B cell (primary cell): ENCODE results near the gene KCNC4. TPM values are rescaled to one million over a fixed set of nuclear protein-coding genes. Genes with fewer than 3 reads are reported as not detected.

Experiments used
- ATAC-seq: fragments of 200-7000 bp; cut with Tn5 transposase; one replicate; pipeline ENCODE4 v1.10.0; 2021; ENCODE audit warnings: low read depth, mild to moderate bottlenecking, moderate number of reproducible peaks, moderate library complexity
- CTCF ChIA-PET: fragments of 350-600 bp; sonication (Branson Sonifier 250); formaldehyde crosslinking; loops from one replicate; lab custom pipeline; 2021; ENCODE audit warnings: antibody characterized with exemption, inconsistent platforms; lab: Charles Lee
- POLR2A ChIA-PET: fragments of 350-600 bp; sonication (Branson Sonifier 250); formaldehyde crosslinking; loops from one replicate; lab custom pipeline; 2021; ENCODE audit warnings: antibody characterized with exemption; lab: Charles Lee
- DNase-seq: peaks from one replicate; pipeline ENCODE4 v3.0.0; 2013
- H2AFZ ChIP-seq: 2 replicates; pipeline ENCODE4 v1.6.1; 2012; ENCODE audit warnings: mild to moderate bottlenecking, low read depth, low read length; ENCODE audit not compliant: insufficient read depth, poor library complexity, severe bottlenecking
- H3K27ac ChIP-seq, 2 donors: 1 replicate in 1 of 2; 2 replicates in 1 of 2; pipeline ENCODE4 v1.5.1; 2012 to 2013; ENCODE audit warnings: low read length in 2 of 2, mild to moderate bottlenecking in 2 of 2, moderate library complexity in 1 of 2
- H3K27me3 ChIP-seq, 4 experiments: fragments of 200-600 bp in 1 of 4; sonication (generic) in 1 of 4; replicated peaks in 1 of 4; 1 replicate in 2 of 4; 2 replicates in 2 of 4; pipeline versions ENCODE4 v1.6.1 to v1.7.0; 2013 to 2016; ENCODE audit warnings: low read length in 3 of 4, mild to moderate bottlenecking in 2 of 4, mixed read lengths in 1 of 4, moderate library complexity in 1 of 4; ENCODE audit not compliant: insufficient read depth in 4 of 4, control insufficient read depth in 3 of 4; ENCODE audit errors: control extremely low read depth in 1 of 4
- H3K36me3 ChIP-seq, 2 experiments: replicated peaks in 1 of 2; 1 replicate in 1 of 2; 2 replicates in 1 of 2; pipeline versions ENCODE4 v1.6.1 to v1.7.1; 2013; ENCODE audit warnings: low read length in 1 of 2; ENCODE audit not compliant: insufficient read depth in 2 of 2, control insufficient read depth in 1 of 2; ENCODE audit errors: control extremely low read depth in 1 of 2, extremely low read depth in 1 of 2
- H3K4me1 ChIP-seq, 2 donors: fragments of 200-600 bp in 1 of 2; sonication (generic) in 1 of 2; 1 replicate in 1 of 2; 2 replicates in 1 of 2; pipeline versions ENCODE4 v1.5.1 to v1.6.1; 2013 to 2017; ENCODE audit warnings: low read length in 2 of 2; ENCODE audit not compliant: control insufficient read depth in 2 of 2, insufficient read depth in 2 of 2
- H3K4me2 ChIP-seq: replicated peaks from 2 replicates; pipeline ENCODE3; 2012; ENCODE audit warnings: mild to moderate bottlenecking, low read depth, low read length; ENCODE audit not compliant: poor library complexity, severe bottlenecking
- H3K4me3 ChIP-seq, 5 experiments: fragments of 200-600 bp in 1 of 5; sonication (generic) in 1 of 5; 1 replicate in 3 of 5; 2 replicates in 2 of 5; pipeline versions ENCODE4 v1.5.1 to v1.7.0; 2011 to 2016; ENCODE audit warnings: low read length in 4 of 5, mild to moderate bottlenecking in 4 of 5, low read depth in 2 of 5, control low read depth in 1 of 5, moderate library complexity in 1 of 5; ENCODE audit not compliant: insufficient read depth in 1 of 5; ENCODE audit errors: control extremely low read depth in 1 of 5, extremely low read depth in 1 of 5
- H3K79me2 ChIP-seq: fragments of 200-600 bp; sonication (generic); one replicate; pipeline ENCODE4 v1.6.0; 2016; ENCODE audit warnings: low read length; ENCODE audit not compliant: control insufficient read depth, insufficient read depth
- H3K9ac ChIP-seq: fragments of 200-600 bp; sonication (generic); 2 replicates; pipeline ENCODE4 v1.6.1; 2017; ENCODE audit warnings: mild to moderate bottlenecking, low read length, moderate library complexity
- H3K9me3 ChIP-seq, 3 donors: one replicate each; pipeline versions ENCODE4 v1.6.1 to v1.7.1; 2013; ENCODE audit warnings: low read length in 2 of 3; ENCODE audit not compliant: control insufficient read depth in 2 of 3, insufficient read depth in 1 of 3; ENCODE audit errors: control extremely low read depth in 1 of 3
- H4K20me1 ChIP-seq: 2 replicates; pipeline ENCODE4 v1.6.0; 2012; ENCODE audit warnings: mild to moderate bottlenecking, low read length; ENCODE audit not compliant: insufficient read depth, control insufficient read depth, poor library complexity, severe bottlenecking
- H3K27ac Mint-ChIP-seq: one replicate; pipeline ENCODE4 v1.8.0; 2021; ENCODE audit warnings: mixed read lengths
- H3K27me3 Mint-ChIP-seq: one replicate; pipeline ENCODE4 v1.8.0; 2021; ENCODE audit warnings: mixed read lengths
- H3K4me1 Mint-ChIP-seq: one replicate; pipeline ENCODE4 v1.8.0; 2021; ENCODE audit warnings: mixed read lengths
- H3K4me3 Mint-ChIP-seq: one replicate; pipeline ENCODE4 v1.8.0; 2021; ENCODE audit warnings: mixed read lengths
- H3K9me3 Mint-ChIP-seq: one replicate; pipeline ENCODE4 v1.8.0; 2022; ENCODE audit warnings: mixed read lengths; ENCODE audit not compliant: insufficient read depth
- CTCF ChIP-seq: fragments of 200-600 bp; IDR thresholded peaks from one replicate; pipeline ENCODE4 v1.8.0; 2022; ENCODE audit warnings: antibody characterized with exemption, mild to moderate bottlenecking
- EZH2 ChIP-seq: IDR thresholded peaks from 2 replicates; pipeline ENCODE4 v1.6.1; 2012; ENCODE audit warnings: borderline replicate concordance, low read depth, mild to moderate bottlenecking, moderate library complexity, low read length; ENCODE audit not compliant: insufficient read depth, poor library complexity, severe bottlenecking
- WGBS: methylation state at CpG from one replicate; pipeline ENCODE4 v1.1.5; 2013; ENCODE audit warnings: missing lambda C conversion rate; ENCODE audit not compliant: insufficient coverage; 5-methylcytosine and 5-hydroxymethylcytosine counted together
- intact Hi-C: fragments of 100-400 bp; cut with micrococcal nuclease; formaldehyde crosslinking; loops from one replicate; pipeline ENCODE4 v1.10.0; 2022
- polyA plus RNA-seq: library from polyadenylated mRNA; depleted of rRNA; stranded (reverse); fragments of >200 nt; gene quantifications from 2 replicates; pipeline ENCODE4 v1.2.3, GENCODE V29; 2012
- total RNA-seq, 2 donors: library from RNA; stranded (reverse); fragments of 120-200 nt in 1 of 2; gene quantifications; 1 replicate in 1 of 2; 2 replicates in 1 of 2; pipeline versions ENCODE4 v1.2.3 to v1.2.4, GENCODE V29; 2013 to 2022

Gene KCNC4
- total and polyA plus RNA-seq, 2 donors (not counting 1 experiment from before 2014, with no cell fraction given) = 3.2 to 24.1 TPM

- ChIA-PET CTCF (no interaction called here), POLR2A (no interaction called here)
- ATAC-seq = no peak
- Histone ChIP-seq H3K9me3 (no peaks in the 10 kb centered on the region), H3K4me2 (no peak overlapping the region), H2AFZ (no peak overlapping the region), H4K20me1 (no peaks in the 10 kb centered on the region), H3K4me1 (no peaks in the 10 kb centered on the region), H3K27ac (no peak overlapping the region), H3K36me3 (no peaks in the 10 kb centered on the region), H3K79me2 (no peaks in the 10 kb centered on the region), H3K9ac (no peak overlapping the region), H3K27me3 (peaks cover 0 to 11% (median 3%) of the 10 kb centered on the region in 4 experiments), H3K4me3 (no peak overlapping the region)
- no peak for DNase-seq
- no peak overlapping the region for H3K4me3 Mint-ChIP-seq
- no peak overlapping the region for H3K27ac Mint-ChIP-seq
- WGBS = 100% methylated on average over 1 of the region's 5 CpGs
- H3K9me3 Mint-ChIP-seq = no peaks in the 10 kb centered on the region
- peaks cover 25% of the 10 kb centered on the region for H3K27me3 Mint-ChIP-seq
- intact Hi-C loops = no loop called here
- TF ChIP-seq EZH2 (no peak), CTCF (no peak)
- H3K4me1 Mint-ChIP-seq = no peaks in the 10 kb centered on the region
These were observed 25.7 kb upstream of the KCNC4 start for GRCh38 chr1:110184446-110184845.

- WGBS = 63% methylated on average over 10 of the region's 10 CpGs
- H3K9me3 ChIP-seq = no peaks in the 10 kb centered on the region
- no peak for ATAC-seq
- Mint-ChIP-seq H3K9me3 (no peaks in the 10 kb centered on the region), H3K4me3 (no peak overlapping the region), H3K4me1 (no peaks in the 10 kb centered on the region), H3K27ac (no peak overlapping the region), H3K27me3 (peaks cover 29% of the 10 kb centered on the region)
- no peaks in the 10 kb centered on the region for H3K4me1 ChIP-seq
- CTCF ChIA-PET = no interaction called here
- H3K27ac ChIP-seq = no peak overlapping the region
- H3K4me2 ChIP-seq = no peak overlapping the region
- H2AFZ ChIP-seq = no peak overlapping the region
- H3K9ac ChIP-seq = no peak overlapping the region
- peaks cover 0 to 11% (median 3%) of the 10 kb centered on the region in 4 experiments for H3K27me3 ChIP-seq
- H3K4me3 ChIP-seq = no peak overlapping the region
- intact Hi-C loops = no loop called here
- H3K79me2 ChIP-seq = no peaks in the 10 kb centered on the region
- TF ChIP-seq CTCF (no peak), EZH2 (no peak)
- POLR2A ChIA-PET = no interaction called here
- H3K36me3 ChIP-seq = no peaks in the 10 kb centered on the region
- no peaks in the 10 kb centered on the region for H4K20me1 ChIP-seq
- DNase-seq = no peak
These were observed 24.9 kb upstream of the KCNC4 start for GRCh38 chr1:110185181-110185580.
